Left kidney (tissue), 2 donors: ENCODE measurements around the gene CD99. TPM values are rescaled to one million over a fixed set of nuclear protein-coding genes. Genes with fewer than 3 reads are reported as not detected.

Experiments used
- DNase-seq: peaks from one replicate; pipeline ENCODE4 v3.0.0-alpha.2; 2013
- polyA plus RNA-seq: library from polyadenylated mRNA; unstranded; fragments of 120-200 nt; gene quantifications from one replicate; pipeline ENCODE4 v1.2.1, GENCODE V29; 2013; ENCODE audit not compliant: insufficient read length

The CD99 gene
- polyA plus RNA-seq, 1 donor: 178 TPM

DNA sequence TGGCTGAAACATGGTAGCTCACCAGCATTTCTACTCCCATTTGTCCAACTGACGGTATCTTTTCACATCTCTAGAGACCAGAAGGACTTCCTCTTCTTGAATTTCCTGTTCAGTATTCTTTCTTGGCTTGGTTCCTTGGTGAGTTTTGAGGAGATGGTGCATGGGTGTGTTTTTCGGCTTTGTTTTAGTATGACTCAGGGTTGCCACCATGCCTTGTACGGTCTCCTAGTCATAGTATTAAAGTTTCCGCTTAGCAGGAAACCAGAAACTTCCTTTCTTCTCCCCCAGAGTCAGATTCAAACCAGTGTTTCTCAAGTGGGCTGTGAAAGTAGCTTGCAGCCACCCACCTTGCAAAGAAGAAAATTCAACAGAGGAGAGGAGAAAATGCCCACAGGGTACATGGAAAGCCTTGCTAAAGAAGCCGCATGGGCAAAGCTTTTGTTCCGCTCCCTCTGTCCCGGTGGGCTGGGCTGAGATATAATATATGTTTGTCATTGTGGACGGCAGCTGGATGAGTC, 5.7 kb downstream of the CD99 start:
- DNase-seq: no peak

DNA sequence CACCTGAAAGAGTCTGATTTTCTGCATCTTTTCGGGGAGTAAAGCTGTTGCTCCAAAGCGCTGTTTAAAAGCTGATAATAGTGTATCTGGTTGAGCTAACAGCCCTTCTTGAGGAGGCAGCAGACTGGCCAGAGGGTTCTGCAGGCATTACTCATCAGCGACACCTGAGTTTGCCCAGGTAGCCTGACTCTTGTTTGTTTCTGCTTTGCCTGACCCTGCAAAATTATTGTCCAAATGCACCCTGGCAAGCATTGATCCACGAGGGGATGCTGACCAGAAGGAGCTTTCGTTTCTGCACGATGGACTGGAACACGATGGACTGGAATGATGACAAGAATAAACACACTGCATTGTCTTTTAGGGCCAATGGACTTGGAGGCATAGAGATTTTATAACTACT, 6.2 kb downstream of the CD99 start:
- no peak for DNase-seq

DNA sequence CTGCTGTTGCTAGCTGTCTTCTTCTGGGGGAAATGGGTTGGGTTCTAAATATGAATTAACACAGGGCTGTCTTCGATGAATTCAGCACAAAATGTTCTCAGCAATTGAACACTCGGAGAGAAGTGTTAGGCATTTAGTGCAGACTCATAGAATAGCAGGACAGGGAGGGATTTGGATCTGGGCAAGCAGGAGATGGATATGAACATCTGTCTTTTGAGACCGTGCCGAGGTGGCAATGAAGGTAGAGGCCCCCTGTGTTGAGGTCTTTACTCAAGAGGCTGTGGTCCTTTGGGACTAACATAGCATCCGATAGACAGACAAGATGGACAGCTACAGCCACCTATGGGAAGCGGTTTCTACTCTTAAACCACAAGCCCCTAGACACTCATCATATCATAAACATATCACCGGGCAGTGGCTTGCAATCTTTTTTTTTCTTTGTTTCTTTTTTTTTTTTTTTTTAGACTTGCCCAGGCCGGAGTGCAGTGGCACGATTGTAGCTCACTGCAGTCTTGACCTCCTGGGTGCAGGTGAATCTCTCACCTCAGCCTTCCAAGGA, 6.7 kb downstream of the CD99 start:
- no peak for DNase-seq

DNA sequence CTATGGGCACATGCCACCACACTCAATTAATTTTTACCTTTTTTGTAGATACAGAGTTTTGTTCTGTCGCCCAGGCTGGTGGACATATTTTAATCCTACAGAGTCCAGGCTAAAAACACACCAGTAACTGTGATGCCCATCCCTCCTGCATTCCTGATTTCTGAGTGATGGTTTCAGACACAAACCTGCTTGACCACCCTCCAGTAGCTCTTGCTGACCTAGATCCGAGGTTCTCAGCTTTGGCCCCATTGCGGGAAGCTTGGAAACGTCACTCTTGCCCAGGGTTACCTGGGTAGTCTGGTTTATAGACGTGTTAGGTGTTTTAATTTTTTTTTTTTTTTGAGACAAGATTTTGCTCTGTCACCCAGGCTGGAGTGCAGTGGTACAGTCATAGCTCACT, 7.5 kb downstream of the CD99 start:
- DNase-seq: no peak

DNA sequence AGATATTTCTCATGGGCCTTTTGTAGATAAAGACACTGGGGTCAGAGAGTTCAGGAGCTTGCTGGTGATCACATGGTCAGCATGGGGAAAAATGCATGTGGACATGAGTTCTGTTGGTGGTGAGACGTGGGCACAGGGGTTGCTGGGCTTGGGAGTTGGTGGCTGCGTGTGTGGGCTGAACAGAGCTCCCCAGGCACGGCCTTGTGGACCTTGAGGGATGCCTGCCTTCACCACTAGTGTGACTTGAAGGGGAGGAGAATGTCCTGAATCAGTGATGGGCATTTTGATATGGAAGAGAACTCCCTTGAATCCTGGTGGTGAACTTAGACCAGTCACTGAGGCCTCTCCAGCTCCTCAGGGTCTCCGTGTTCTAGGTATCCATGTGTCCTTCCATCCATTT, 8.9 kb downstream of the CD99 start:
- no peak for DNase-seq

DNA sequence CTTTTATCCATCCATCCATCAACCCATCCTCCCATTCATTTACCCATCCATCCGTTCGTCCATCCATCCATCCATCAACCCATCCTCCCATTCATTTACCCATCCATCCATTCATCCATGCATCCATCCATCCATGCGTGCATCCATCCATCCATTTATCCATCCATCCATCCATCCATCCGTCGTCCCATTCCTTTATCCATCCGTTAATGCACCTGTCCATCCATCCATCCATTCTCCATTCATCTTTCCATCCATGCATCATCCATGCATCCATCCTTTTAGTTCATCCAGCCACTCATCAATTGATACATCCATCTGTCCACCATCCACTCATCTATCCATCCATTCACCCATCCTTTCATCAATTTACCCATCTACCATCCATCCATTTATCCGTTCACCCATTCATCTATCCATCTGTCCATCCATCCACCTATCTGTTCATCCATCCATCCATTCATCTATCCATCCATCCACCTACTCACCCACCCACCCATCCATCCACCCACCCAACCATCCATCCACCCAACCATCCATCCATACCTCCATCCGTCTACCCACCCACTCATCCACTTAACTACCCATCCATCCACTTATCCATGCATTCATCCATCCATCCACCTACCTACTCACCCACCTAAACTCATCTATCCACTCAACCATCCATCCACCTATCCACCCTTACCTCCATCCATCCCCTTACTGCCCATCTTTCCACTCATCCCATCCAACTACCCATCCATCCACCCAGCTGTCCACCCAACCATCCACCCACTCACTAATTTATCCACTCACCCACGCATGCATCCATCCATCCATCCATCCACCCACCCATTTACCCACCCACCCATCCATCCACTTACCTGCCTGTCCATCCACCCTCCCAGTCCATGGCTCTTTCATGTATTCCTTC, 9.6 kb downstream of the CD99 start:
- no peak for DNase-seq

DNA sequence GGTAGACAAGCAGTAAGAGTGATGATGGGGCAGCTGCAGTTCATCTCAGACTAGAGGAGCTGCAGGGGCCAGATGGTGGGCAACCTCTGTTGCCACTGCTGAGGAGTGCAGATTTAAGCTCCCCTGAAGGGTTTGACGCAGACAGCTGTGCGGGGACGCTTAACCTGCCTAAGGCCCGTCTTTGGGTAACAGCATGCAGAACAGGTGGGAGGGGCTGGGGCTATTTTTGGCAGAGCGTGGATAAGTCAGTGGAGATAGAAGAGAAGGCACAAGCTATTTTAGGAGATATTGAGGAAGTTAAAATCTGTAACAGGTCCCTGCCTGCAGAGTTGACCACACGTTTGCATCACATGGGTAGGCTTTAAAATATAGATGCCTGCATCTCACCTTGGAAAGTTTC, 10.5 kb downstream of the CD99 start:
- DNase-seq: no peak

DNA sequence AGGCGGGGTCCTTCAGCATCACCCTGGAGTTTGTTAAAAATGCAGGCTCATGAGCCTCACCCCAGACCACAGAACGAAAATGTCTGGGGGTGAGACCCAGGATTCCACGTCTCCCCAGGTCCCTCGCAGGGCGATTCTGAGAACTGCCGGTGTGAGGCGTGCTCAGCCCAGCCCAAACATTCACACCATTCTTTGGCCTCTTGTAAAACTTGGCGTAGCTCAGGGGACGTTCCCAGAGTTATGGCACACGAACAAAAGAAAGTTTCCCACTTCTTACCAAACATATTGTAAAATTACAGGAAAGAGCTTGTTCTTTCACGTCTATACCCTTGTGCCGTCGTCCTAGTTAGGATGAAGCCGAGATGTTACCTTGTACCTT, 12.9 kb downstream of the CD99 start:
- DNase-seq: no peak

DNA sequence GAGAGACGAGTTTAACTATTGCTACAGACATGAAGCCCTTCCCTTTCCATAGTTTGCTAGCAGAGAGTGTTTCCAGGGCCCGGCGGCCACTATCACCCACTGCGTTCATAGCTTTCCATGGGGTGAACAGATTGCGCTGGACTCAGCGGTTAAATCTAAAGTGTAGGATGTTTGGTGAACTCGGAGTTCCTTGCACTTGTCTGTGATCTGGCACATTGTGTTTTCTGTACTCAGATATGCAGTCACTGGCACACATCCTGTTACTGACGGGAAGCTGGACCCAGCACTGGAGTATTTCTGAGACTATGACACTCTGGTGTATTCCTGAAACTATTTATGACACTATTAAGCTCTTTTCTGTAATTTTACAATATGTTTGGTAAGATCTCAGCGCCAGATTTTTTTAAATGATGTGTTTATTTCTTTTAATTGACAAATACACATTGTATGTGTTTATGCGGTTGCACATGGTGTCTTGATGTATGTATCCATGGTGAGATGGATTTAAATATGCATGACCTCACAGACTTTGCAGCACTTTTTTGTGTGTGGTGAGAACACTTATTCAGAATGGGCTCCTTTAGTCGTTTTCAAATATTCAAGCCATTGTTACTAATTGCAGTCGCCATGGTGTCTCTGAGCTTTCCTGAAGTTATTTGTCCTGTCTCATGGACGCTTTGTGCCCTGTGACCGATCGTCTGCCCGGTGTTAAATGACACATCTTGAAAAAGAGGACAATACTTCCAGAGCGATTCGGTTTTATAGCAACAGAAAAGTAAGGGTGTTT, 14.1 kb downstream of the CD99 start:
- no peak for DNase-seq

DNA sequence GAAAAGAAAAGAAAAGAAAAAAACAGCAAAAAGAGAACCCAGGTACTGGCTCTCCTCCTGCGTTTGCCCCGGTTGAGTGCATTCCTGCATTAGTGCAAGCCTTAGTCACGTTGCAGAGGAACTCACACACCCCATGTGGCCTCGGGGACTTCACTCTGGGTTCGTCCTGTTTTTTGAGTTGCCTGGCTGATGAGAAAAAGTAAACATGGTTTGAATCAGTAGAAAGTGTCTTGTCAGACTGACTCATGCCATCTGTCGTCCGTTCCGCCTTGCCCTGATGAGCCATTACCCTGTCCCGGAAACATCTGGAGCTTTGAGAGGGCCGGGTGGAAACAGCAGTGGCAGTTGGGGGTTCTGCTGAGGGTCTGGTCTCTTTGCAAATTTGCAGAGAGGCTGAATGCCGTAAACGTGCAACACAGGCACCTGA, 16.3 kb downstream of the CD99 start:
- DNase-seq: peak; percentile 59

DNA sequence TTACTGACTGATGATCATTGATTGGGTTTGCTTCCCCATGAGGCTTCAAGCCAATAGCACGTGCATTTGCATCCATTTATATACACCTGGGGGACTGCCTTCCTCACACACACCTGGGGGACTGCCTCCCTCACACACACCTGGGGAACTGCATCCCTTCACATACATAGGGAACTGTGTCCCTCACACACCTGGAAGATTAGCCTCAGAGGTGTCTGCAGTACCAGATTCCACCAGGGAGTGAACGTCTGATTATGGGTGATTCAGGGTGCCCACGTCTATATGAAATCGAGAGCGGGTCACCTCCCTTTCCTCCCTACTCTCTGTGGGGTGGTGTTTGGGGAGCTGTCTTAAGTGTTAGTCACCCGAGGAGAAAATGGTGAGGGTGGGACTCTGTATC, 16.9 kb downstream of the CD99 start:
- no peak for DNase-seq

DNA sequence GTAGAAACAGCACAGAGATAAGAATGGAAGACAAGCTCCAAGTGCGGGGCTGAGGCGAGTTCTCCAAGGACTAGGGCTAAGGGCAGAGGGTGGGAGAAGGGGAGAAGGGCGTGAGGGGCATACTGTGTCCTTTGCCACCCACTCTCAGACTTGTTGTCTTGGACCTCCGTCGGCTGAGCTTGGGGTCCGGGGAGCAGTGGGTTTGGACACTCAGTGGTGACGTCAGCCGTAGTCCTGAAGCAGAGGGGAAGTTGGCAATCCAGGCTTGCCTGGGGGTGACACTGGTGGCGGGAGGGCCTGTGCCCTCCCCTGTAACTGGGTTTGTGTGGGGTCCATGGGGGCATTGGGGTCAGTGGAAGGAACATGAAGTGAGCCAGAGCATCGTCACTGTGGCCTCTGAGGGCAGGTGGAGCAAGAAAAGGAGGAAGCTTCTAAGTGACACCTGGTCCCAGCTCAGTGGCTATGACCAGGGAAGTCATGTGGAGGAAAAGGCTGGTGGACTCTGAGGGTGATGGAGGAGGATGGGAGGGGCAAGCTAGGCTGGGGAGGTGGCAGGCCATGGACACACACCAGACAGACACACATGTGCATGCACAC, 17.6 kb downstream of the CD99 start:
- DNase-seq: no peak

DNA sequence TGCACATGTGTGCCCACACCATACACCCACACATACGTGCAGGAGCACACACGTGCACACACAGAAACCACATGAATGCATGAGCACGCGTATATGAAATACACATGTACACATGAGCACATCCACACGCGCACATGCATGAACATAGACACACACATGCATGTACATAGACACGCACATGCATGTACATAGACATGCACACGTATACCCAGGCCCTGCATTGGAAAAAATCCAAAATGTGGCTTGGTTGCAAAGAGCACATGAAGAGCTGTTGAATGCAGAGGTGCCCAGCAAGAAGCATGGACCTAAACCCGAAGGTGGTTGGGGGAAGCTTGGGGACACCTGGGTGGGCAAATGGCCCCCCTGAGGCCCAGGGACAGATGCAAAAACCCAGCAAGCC, 18.5 kb downstream of the CD99 start:
- DNase-seq: no peak

DNA sequence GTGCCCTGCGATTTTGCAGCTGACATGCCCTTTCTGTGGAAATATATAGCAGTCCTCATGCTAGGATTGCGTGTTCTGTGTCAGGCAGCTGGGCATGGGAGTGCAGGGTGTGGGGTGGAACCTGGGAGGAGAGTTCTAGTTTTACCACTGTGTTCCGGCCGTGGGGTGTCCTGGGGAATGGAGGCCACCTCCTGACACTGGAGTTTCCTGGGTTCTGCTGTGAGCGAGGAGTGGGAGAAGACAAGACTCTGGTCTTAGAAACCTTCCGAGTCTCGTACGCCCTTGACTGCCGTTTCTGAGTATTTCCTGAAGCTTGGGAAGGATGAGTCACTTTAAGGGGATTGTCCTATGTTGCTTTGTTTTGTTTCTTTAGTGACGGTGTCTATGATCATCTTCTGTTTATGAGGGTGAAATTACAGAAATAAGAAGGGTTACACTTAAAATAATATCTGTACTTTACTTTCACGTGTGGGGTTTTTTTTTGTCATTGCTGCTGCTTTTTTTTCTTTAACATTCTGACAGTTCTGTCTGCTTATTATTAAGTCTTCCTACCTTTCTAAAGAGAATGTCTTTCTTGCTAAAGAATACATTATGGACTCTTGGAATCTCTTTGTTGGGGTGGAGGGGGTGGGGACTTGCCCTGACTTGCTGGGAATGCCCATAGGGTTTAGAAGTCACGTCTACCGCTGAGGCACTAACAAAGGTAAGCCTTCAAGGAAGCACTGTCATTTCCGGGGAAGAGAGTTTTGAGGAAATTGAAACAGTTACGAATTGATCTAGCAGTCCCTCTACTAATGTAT, 19.1 kb downstream of the CD99 start:
- DNase-seq: no peak

DNA sequence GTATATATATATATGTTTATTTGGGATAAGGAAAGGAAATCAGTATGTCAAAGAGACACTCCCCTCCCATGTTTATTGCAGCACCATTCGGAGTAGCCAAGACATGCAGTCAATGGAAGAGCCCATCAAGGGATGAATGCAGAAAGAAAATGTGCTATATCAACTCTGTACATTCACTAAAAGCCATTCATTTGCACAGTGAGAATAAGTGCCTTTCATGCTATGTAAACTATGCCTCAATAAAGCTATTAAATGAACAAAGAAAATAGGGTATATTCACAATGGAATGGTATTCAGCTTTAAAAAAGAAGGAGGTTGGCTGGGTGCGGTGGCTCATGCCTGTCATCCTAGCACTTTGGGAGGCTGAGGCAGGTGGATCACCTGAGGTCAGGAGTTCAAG, 20.3 kb downstream of the CD99 start:
- no peak for DNase-seq

DNA sequence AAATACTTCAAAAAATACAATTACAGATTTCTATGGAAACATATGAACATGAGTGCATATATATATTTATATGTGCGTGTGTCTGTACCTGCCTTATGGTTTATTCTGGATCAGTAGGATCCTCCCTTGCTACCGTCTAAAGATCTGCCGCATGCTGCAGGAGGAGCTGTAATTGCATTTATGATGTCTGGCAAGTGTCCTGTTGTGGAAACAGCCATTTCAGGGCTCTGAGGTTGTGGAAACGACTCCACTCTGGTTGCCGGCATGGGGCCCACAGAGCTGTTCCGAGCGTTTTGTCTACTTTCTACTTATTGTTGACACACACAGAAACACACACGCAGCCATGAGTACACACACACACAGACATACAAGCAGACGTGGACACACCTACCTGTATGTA, 21.3 kb downstream of the CD99 start:
- no peak for DNase-seq

DNA sequence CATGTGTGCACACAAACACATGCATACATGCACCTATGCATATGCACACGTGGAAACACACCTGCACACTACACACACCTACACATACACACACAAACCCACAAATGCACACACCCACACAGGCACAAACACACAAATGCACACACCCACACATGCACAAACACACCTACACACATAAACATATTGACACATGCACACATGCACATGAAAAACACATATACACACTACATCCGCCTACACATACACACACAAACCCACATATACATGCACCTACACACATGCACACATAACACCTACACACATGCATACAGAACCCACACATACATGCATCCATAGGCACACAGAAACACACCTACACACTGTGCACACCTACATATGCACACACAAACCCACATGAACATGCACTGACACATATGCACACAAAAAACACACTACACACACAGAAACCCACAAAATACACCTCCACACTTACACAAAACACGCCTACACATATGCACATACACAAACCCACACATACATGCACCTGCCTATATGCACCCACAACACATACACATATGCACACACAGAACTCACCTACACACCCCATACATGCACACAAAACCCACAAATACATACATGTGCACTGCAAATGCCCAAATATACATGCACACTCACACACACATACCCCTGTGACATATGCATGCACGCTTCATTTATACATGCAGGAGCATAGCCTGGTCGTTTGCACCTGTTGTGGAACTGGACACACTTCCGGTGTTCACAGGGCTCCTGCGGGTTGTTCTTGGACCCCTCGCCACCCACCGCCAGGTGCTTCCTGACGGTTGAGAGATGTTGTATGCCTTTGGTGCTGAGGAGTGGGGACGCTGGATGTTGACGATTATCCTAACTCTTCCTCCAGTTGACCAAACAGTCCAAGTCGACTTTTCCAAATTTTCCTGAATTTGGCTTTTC, 22.1 kb downstream of the CD99 start:
- no peak for DNase-seq

DNA sequence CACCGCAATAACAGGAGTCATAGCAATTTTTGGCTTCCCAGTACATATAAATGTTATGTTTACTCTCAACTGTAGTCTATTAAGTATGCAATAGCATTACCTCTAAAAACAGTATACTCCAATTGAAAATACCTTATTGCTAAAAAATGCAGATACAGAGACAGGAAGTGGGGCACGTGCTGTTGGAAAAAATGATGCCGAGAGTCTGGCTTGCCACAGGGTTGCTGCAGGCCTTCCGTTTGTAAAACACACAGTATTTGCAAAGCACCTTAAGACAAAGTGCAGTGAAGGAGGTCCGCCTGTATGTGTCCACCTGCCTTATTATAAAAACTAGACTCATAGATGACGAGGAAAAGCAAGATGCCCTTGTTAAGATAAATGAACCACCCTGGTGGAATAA, 23.5 kb downstream of the CD99 start:
- no peak for DNase-seq

DNA sequence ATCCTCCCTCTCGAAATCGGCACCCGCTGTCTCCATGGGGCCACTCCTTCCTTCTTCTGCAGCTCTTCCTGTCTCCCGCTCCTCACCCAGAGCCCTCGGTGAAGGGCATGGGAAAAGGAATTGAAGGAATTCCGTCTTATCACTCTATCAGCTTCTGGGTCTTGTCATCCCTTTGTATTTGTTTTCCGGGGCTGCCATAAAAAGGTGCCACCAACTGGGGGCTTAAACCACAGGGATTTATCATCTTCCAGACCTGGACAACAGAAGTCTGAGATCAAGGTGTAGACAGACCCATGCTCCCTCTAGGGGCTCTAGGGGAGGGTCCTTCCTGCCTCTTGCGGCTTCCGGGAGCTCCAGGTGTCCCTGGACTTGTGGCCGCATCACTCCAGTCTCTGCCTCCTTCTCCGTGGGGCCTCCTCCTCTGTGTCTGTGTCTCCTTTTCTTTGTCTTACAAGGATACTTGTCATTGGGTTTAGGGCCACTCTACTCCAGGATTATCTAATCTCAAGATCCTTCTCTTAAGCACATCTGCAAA, 24.0 kb downstream of the CD99 start:
- DNase-seq: no peak

DNA sequence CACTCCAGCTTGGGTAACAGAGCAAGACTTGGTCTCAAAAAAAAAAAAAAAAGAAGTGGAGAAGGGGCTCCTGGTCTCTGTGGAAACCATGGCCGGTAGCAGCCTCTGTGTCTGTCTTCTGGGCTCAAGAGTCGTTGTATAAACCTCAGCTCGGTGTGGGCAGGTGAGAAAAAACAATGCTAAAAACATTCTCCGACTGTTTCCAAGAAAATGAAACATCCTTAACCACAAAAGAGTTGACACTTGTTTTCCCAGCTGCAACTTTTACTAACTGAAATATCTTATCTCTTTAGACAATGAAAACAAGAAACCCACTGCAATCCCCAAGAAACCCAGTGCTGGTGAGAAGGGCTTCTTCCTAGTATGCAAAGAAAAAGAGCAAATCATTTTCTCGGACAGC, 26.2 kb downstream of the CD99 start:
- no peak for DNase-seq
